ENCODE results near the gene MUC4. TPM values are rescaled to one million over a fixed set of nuclear protein-coding genes. Genes with fewer than 3 reads are reported as not detected.

Gene MUC4
- total and polyA plus RNA-seq, 10 of the 15 experiments (the other 5 are each of a cell fraction or from before 2014, with no cell fraction given): 0.02 to 0.46 (median 0.27) TPM; not detected in 4

- Histone ChIP-seq H3K4me1 (ENCODE audit: control insufficient read depth, insufficient read depth, low read length) (no peaks in the 10 kb centered on the region), H3K36me3 (ENCODE audit: control insufficient read depth in 2 of 2, insufficient read depth in 2 of 2, low read length in 1 of 2) (no peaks in the 10 kb centered on the region), H2AFZ (ENCODE audit: control insufficient read depth, low read depth, low read length) (no peak overlapping the region), H3K27me3 (replicated peaks in 1 of 2; ENCODE audit: control insufficient read depth in 2 of 2, insufficient read depth in 2 of 2, low read length in 1 of 2) (no peaks in the 10 kb centered on the region; a peak in 2 of 4 replicates), H3K4me3 (no peak overlapping the region), H4K20me1 (ENCODE audit: control insufficient read depth, insufficient read depth) (no peaks in the 10 kb centered on the region), H3K79me2 (ENCODE audit: control insufficient read depth, insufficient read depth, low read length) (no peaks in the 10 kb centered on the region), H3K27ac (ENCODE audit: control insufficient read depth, insufficient read depth) (no peak overlapping the region), H3K4me2 (ENCODE audit: control insufficient read depth, insufficient read depth) (no peak overlapping the region), H3K9me3 (replicated peaks; ENCODE audit: control insufficient read depth, insufficient read depth, low read length) (no peaks in the 10 kb centered on the region), H3K9ac (ENCODE audit: control insufficient read depth, insufficient read depth, low read length) (no peak overlapping the region)
- ChIA-PET CTCF (no interaction called here), POLR2A (no interaction called here), SMC1A (ENCODE audit: uncharacterized antibody, unreplicated experiment) (no interaction called here), RAD21 (ENCODE audit: unreplicated experiment) (no interaction called here)
- in situ Hi-C loops (cut with MboI) (no loop called here), intact Hi-C loops (cut with micrococcal nuclease; ENCODE audit: unreplicated experiment) (no loop called here)
- TF ChIP-seq BCL3 (IDR thresholded peaks at IDR 0.05; ENCODE audit: borderline replicate concordance, insufficient read depth, low read depth, low read length, poor library complexity, severe bottlenecking) (no peak), KLF5 (IDR thresholded peaks at IDR 0.05; ENCODE audit: partially characterized antibody) (no peak), NFYA (IDR thresholded peaks at IDR 0.05; ENCODE audit: borderline replicate concordance, low read depth, low read length) (no peak), ATF3 (IDR thresholded peaks at IDR 0.05; ENCODE audit: borderline replicate concordance, extremely low read depth, low read depth, low read length) (no peak), ZNF217 (IDR thresholded peaks at IDR 0.05) (no peak), NRF1 (conservative IDR thresholded peaks at IDR 0.05; ENCODE audit: low read depth, low read length) (no peak), PAX8 (IDR thresholded peaks at IDR 0.05) (no peak), JUNB (IDR thresholded peaks at IDR 0.05) (no peak), CREM (IDR thresholded peaks at IDR 0.05; ENCODE audit: low read depth) (no peak), MXI1 (IDR thresholded peaks at IDR 0.05; ENCODE audit: low read depth, low read length) (no peak), RBBP5 (conservative IDR thresholded peaks at IDR 0.05) (no peak), CEBPB (IDR thresholded peaks at IDR 0.05; ENCODE audit: borderline replicate concordance in 1 of 2, low read depth in 2 of 2, low read length in 2 of 2) (no peak), CUX1 (IDR thresholded peaks at IDR 0.05; ENCODE audit: insufficient replicate concordance, low read depth, low read length) (no peak), MLLT1 (IDR thresholded peaks at IDR 0.05) (no peak)
- BruUV-seq (replicated peaks): no TSS peak
- ATAC-seq: no peak
- DNase-seq (ENCODE audit: low read depth, low spot score): no peak
- no peak for FAIRE-seq
- WGBS (ENCODE audit: insufficient coverage, insufficient replicate concordance, low lambda C conversion rate, missing lambda C conversion rate): 68% methylated on average over 20 of the region's 36 CpGs
These were observed 49.5 kb downstream of the MUC4 start for GRCh38 chr3:195762249-195762585.

Measured in GM12878 (cell line).